ENCODE results near the gene TXLNA.

Gene TXLNA

DNA sequence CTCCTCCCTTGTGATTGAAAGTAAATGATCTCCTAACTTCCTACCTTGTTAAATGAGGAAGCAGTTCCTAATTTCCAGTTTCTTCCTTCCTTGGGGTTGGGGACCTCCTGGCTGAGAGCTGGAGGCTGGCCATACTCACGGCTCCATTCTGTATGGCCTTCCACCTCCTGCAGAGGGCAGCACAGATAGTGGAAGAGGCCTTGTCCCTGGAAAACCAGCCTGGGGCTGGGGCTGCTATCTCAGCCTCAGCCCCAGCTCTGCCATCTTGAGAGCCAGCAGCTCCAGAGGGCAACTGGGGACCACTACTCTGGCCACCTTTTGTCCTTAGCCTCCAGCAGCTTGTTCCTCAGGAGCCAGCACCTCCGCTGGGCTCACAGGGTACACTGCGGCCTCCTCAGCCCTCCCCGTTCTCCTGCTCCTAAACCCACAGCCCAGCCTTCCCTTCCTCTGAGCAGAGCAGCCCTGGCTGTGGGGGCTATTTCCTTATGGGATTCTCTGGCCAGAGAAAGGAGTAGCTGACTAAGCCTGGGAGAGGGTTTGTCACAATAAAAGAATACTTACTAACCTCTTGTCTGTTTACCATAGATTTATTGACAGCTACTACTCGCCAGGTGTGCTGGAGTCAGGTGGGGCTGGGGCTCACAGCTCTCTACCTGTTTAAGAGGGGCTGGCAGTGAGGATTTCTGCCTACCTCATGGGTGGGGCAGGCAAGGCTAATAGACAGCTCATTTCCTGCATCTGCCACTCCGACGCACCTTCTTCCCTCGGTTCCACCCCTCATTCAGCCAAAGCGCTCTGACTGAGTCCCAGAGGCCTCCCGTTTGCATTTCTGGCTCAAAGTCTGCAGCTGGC is 36.4 kb downstream of the TXLNA start:
- peak; percentile 75 to 82 for DNase-seq

- no peak for DNase-seq
Observed at GRCh38 chr1:32216566-32216965, 37.1 kb downstream of the TXLNA start.

- no peak for DNase-seq
Observed at GRCh38 chr1:32219022-32219421, 39.5 kb downstream of the TXLNA start.

- no peak for DNase-seq
Observed at GRCh38 chr1:32220746-32221580, 41.5 kb downstream of the TXLNA start.

DNA sequence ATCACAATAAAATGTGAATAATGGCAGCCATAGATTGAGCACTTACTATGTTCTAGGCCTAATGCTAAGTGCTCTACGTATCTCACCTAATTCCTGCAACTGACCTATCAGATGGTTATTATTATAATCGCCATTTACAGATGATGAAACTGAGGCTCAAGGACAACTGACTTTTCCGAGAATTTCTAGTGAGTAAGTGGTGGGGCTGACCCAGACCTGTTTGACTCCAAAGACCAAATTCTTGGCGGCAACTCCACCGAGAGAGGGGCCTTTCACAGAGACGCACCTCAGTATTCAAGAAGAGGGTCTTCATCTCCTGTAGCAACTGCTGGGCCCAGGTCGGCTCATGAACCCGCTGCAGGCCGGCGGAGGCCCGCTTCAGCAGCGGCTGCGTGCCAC is 42.1 kb downstream of the TXLNA start:
- no peak for DNase-seq

DNA sequence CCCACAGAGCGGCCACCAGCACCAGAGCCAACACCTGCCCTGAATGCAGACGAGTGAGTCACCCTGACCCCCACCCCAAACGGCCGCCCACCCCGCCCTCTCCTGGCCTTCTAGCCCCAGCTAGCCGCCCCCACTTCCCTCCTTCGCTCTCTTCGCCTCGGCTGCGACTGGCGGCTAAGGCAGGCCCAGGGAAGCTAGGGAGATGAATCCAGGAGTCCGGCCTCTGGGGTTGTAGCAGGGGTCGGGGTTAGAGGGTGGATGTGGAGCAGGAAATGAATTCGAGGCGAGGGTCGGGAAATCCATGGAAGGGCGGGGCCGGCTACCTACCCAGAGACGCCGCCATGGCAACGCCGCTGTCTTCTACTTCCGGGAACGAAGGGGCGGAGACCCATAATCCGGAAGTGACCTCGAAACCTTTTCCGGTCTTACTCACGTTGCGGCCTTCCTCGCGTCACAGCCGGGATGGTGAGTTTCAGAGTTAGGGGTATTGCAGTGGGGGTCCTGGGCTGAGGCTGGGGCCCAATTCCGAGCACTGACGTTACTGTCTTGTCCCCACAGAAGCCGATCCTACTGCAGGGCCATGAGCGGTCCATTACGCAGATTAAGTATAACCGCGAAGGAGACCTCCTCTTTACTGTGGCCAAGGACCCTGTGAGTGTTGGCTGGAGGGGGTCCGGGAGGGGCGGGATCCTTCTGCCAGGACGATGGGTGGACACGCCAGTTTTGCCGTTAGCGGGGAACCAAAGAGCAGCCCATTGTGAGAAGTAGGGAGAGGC is 42.7 kb downstream of the TXLNA start, which contains the start of the genes EIF3I and TMEM234:
Gene EIF3I (plus strand): TSS at position 428 of the 776 bp plus-strand sequence. CDS start 35 bp downstream, at position 463.
Gene TMEM234 (minus strand): TSS at position 374 of the 776 bp plus-strand sequence. CDS start 31 bp downstream, at position 343.
- DNase-seq, result peak; percentile 95 to 96

GRCh38 chr1:32223683-32224082 is 44.2 kb downstream of the TXLNA start:
- DNase-seq, result no peak

GRCh38 chr1:32224285-32224684 is 44.8 kb downstream of the TXLNA start:
- no peak for DNase-seq

GRCh38 chr1:32228771-32229170 is 49.3 kb downstream of the TXLNA start:
- DNase-seq, result no peak

GRCh38 chr1:32231843-32232432 is 52.5 kb downstream of the TXLNA start:
- no peak for DNase-seq

DNA sequence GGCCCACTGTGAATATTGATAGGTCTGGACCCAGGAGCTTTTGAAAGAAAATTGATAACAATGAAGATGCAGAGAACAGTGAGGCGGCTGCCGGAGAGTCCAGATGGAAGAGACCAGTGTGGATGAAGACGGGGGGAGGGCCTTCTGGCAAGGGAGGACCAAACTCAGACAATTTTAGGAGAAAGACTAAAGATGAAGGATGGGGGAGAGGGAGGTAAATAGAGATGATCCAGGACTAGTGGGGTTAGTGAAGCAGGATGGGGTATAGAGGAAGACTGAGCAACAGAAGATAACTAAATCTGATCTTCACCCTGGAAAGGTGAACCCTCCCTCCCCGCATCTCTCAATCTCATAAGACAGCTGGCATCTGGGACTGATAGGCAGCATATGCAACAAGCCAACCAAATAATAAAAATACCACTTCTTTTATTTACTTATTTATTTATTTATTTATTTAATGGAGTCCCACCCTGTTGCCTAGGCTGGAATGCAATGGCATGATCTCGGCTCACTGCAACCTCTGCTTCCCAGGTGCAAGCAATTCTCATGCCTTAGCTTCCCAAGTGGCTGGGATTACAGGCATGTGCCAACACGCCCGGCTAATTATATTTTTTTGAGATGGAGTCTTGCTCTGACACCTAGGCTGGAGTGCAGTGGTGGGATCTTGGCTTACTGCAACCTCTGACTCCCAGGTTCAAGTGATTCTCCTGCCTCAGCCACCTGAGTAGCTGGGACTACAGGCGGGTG is 53.3 kb downstream of the TXLNA start:
- DNase-seq, result no peak

GRCh38 chr1:32234792-32235191 is 55.3 kb downstream of the TXLNA start:
- no peak for DNase-seq

GRCh38 chr1:32239337-32239736 is 59.9 kb downstream of the TXLNA start:
- DNase-seq, result peak; percentile 28 to 51

DNA sequence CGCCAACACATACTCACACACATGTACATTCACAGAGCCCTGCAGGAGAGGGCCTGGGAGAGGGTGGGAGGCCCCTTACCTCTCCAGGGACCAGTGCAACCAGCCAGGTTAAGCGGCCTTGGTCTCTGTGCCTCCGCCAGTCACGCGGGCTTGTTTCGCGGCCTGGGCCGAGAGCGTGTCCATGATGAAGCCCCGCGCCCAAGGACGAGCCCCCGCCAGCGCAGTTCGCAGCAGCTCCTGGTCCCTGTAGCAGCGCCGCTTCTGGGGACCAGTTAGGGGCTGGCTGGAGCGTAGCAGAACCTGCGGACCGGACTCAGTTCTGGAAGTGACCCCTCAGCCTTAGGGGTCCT is 60.3 kb downstream of the TXLNA start:
- peak in 1 of 2 experiments; percentile 54 for DNase-seq

GRCh38 chr1:32240140-32240951 is 60.9 kb downstream of the TXLNA start:
- DNase-seq, result peak; percentile 91 to 93

- peak; percentile 79 to 85 for DNase-seq
Observed at GRCh38 chr1:32241001-32241763, 61.7 kb downstream of the TXLNA start.

DNA sequence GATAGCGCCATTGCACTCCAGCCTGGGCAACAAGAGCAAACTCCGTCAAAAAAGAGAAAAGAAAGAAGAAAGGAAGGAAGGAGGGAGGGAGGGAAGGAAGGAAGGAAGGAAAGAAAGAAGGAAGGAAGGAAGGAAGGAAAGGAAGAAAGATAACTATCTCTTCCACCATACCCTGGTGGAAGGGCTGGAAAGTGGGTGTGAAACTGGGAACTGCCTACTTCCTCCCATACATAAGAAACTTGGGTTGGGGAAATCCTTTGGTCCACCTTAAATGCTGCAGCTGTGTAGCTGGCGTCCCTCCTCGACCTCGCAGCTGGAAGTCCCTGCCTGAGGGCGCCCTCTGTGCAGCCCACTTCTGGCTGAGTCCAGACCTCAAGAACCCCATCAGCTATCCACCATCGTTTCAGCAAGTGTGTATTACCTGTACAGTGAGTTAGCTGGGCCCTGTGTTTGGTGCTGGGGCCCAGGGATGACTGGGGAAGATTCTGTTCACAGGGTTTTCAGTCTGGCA is 62.9 kb downstream of the TXLNA start:
- DNase-seq, result peak in 1 of 2 experiments; percentile 45

DNA sequence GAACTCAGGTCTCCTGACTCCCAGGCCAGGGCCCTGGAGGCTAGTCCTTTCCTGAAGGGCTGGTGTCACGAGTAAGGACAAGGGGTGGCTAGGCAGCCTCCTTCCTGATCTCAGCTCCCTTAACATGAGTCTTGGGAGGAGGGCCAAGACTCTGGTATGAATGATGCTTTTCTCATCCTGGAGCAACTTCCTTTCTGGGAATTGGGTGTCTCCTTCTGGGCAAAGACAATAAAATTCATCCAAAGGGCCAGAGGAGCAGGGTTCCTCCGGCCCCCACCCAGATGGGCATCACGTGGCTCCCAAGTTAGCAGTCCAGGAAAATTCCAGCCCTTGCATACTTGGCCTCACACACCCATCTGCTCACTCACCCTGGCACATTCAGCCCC is 67.4 kb downstream of the TXLNA start, which contains the start of gene FAM167B:
Gene FAM167B (plus strand): TSS at position 335 of the 386 bp plus-strand sequence. CDS start 200 bp downstream, outside the sequence.
- DNase-seq, result no peak

DNA sequence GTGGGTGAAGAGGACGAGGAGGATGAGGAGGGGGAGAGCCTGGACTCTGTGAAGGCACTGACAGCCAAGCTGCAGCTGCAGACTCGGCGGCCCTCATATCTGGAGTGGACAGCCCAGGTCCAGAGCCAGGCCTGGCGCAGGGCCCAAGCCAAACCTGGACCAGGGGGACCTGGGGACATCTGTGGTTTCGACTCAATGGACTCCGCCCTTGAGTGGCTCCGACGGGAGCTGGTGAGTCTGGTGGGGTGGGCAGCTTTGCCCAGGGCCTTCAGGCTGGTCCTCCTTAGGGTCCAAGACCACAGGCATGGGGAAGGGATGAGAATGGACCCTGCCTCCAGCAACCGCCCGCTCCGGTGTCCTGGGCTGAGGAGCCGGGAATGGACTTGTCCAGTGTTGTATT is 68.0 kb downstream of the TXLNA start:
- no peak for DNase-seq

Data from SHP77 (cell line).